HG03064 (cell line): ENCODE results near the gene AGR3.

Experiments
- ATAC-seq: cut with Tn5 transposase; IDR thresholded peaks from one replicate; pipeline ENCODE4 v1.9.1; 2021; ENCODE audit warnings: low read depth; ENCODE audit not compliant: unreplicated experiment

The AGR3 gene

DNA sequence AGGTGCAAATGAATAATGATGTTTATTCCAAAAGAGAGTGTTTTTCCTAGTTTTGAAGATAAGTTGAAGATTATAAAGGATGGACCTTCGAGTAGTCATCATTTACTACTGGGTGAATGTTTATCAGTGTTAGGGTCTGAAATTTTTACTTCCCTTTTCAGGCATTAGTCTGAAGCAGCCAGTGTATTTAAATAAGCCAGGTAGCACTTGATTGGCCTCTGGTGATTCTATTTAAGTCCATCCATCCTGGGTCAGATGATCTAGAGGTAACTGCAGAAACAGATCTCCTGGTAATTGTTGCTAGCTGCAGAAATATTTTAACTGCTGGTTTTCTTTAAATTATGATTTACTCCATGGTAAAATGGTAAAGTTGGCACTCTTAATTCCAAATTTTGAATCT is 42.9 kb downstream of the AGR3 start:
- no peak for ATAC-seq

DNA sequence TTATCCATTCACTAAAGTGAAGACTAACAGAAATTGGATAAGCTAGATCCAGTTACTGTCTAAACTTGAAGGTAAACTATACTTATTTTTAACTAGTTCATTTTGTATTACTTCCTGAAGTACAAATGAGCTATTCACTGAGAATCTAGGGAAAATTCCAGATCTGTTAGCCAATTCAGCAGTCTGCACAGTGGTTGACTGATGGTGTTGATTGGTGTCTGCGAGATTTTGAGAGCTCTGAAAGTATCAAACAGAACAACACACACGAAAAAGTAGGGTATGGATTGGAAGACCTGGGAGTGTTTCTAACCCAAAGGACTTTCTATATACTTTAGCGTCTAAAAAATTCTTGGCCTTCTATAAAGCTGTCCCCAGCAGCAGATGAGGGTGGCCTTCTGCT is 43.4 kb downstream of the AGR3 start:
- no peak for ATAC-seq

DNA sequence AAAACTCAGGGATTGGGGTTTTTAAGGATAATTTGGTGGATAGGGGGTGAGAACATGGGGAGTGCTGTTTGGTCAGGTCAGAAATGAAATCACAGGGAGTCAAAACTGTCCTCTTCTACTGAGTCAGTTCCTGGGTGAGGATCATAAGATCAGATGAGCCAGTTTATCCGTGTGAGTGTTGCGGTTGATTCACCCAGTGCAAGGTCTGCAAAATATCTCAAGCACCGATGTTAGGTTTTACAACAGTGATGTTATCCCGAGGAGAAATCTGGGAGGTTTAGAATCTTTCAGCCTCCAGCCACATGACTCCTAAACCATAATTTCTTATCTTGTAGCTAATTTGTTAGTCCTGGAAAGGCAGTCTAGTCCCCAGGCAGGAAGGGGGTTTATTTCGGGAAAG is 45.3 kb downstream of the AGR3 start:
- ATAC-seq: no peak

DNA sequence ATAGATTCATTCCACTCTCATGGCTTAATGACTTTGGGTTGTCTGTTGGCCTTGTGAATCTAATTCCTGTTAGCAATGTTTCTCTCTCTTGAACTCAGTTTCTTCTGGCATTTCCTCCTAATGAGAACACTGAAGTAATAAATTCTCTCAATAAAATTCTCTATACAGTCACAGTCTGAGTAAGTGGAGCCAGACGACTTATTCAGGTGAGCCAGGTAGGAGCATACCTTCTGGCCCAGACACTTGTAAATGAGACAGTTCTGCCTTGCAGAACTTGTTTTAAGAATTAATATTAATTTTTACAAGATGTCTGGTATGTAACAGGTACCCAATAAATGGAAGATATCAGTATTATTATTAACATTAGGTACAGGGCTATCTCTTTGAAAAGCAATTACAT is 48.4 kb downstream of the AGR3 start:
- ATAC-seq: no peak

DNA sequence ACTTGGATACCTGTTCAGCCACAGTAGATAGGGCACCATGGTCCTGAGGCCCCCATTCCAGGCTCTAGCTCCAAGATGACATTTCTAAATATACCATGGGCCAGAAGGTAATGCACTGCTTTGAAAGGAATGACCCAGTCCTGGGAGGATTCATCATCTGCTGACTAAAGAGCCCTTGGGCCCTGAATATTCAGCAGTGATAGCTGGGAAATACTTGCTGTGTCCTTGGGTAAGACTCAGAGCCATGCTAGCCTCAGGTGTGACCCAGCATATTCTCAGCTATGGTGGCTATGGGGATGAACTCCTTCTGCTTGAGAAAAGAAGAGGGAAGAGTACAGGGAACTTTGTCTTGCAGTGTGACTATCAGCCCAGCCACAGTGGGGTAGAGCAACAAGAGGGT is 55.7 kb downstream of the AGR3 start:
- no peak for ATAC-seq

DNA sequence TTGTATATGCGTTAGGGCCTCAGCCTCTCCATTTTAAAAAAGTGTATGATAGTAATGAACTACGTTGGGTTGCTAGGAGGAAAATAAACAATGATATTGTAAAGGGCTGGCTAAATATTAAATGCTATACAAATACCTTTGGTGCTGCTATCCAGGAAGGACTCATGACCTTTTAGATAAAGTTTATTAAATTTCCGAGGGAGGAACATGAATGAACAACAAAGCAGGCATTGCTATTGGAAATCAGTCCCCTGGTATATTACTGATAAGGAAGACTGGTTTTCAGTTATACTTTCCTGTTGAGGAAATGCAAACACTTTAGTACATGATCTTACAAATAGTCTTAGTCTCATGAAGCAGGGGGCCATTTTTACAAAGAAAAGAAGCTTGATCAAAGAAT is 59.8 kb downstream of the AGR3 start:
- ATAC-seq: no peak

DNA sequence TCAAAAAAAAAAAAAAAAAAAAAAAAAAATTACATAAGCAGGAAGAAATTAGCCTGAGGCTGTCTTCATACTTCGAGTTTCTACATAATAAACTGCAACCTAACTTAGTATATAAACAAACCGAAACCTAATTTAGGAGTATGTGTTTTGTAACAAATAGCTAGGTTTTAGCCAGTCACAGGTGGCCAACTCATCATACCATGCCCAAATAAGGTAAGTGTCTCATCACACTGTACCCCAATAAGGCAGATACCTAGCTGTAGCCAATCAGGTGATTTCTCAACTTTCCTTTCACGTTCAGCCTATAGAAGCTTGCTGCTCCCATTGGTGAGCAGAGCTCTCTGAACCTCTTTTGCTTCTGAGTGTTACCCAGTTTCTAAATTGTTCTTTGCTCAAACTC is 63.1 kb downstream of the AGR3 start:
- no peak for ATAC-seq

DNA sequence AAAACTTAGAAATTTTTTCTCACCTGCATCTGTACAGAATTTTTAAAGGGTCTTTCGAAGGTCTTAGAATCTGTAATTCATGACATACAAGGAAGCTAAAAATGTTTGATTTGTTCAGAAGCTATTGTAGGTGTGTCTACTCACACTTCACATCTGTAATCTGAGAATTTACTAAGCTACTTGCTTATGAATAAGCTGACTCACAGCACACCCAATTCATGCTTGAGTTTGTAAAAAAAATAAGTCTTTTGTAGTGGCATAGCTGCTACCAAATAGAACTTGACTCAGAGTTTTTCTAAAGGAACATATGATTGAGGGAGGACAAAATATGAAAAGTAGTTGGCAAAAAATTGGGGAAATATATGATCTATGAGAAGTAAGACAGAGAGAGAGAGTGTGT is 64.2 kb downstream of the AGR3 start:
- ATAC-seq: no peak

DNA sequence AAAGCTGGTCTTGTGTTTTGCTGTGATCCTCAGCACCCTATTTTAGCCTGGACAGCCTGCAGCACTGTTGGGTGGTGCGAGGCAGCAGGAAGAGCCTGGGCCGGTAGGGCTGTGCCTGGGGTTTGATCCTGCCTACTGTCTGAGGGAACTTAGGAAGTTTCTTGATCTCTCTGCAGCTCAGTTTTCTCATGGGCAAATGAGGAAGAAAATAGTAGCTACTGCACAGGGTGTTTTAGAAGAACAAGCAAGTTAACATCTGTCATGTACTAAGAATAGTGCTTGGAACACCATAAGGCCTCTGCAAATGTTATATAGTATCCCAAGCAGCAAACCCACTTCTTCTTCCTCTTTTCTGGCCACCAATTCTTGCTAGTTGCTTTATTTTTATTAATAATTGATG is 65.0 kb downstream of the AGR3 start:
- ATAC-seq: no peak

DNA sequence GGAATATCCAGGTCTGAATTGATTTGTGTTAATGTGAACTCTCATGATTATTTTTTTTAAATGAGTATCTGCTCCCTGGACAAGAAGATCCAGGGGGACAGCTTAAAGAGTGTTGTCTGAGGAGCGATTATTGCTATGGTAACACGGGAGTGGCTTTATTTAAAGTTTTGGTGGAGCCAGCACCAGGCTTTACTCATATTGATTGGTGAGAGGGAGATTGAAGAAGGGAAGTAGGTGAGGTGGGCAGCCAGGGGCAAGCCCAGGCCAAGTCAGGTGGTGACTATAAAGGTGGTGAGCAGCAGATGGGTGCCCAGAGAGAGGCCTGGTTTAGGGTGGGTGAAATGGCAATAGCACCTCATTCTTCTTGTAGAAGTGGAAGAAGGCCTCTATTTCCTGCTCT is 66.8 kb downstream of the AGR3 start:
- no peak for ATAC-seq

DNA sequence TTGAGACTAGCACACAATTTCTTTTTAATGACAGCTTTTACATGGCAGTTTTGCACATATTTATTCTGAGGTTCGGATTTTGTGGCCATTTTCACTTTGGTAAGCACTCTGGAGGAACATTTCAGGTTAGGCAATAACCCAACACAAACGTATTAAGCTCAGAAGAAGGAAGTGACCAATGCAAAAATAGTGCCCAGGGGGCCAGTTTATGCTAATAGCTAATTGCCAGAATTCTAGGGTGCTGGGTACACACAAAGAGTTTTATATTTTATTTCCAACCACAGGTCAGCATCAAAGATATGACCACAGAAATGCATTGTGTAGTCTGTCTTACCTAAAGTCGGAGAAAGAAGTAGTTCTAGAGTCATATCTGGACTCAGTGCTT is 68.6 kb downstream of the AGR3 start:
- no peak for ATAC-seq

DNA sequence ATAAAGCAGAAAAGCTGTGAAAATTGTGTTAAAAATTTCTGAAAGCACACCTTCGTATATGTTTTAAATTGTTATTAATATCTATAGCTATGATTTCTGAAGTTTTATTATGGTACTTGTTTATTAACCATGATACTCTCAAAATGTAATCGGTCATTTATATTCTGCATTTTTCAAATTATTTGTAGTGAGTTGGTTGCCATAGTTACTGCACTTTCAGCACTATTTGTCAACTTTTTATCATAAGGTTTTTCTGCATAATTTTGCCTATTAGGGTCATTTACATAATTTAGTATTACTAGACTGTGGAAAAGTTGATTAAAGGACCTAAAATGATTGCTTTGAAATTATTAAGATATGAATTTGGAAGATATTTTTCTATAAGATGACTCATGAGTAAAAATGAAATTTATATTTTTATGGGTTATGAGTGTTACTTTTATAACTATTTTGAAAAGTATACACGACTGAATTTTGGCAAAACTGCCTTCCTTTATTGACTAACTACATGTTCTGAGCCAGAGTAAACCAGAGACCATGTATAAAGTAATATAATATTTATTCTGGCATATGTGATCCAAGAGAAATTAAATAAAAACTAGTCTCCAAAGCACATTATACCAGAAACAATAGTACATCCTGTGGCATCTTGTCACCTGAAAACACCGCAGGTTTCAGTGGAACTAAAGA is 69.1 kb downstream of the AGR3 start:
- ATAC-seq: no peak

DNA sequence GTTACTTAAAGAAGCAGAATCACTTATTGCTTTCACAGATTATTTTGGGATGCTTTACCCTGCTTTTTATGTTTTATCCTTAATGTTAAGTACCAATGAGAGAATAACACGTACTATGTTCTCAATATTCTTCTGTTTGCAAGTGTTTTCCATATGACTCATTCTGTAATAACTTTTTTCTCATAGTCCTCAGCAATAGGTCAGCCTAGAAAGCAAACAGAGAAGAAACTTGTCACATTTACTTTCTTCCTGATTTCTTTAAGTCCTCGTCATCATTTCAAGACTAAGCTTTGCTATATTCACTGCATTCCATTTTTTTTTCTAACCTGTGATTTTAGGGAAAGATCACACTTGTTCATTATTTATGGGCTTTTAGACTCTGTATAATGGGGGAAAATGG is 70.2 kb downstream of the AGR3 start:
- no peak for ATAC-seq

DNA sequence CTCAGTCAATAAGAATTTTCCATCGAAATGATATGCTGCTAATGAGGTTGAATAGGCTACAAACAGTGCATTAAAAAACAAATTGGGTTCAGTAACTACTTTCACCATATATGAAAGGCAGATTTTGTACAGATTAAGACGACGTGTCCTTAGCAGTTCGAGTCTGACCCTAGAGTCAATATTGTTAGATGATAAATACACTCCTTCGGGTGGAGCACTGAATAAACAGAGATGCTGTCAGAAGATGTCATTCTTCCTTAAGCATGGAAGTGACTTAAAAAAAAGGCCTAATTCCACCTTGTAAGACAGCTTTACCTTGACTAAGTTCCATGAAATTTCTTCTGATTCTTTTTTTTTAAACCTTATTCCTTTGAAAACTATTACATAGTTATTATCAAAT is 71.2 kb downstream of the AGR3 start:
- no peak for ATAC-seq

DNA sequence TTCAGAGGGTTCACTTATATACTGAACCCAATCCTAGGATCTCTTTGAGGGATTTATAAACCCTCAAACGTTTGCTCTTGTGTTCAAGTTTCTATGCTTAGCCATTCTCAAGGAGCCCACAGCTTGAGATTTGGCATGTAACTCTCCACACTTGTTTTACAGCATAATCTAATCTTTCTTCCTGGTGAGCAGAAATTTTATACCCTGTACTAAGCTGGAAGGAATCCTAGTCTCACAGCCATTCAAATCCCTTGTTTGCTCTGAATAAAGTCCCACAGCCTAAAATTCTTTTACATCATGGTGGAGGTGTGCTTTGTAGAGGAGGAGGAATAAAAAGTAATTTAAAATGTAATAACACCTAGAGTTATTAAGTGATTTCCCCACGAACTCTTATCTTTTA is 71.7 kb downstream of the AGR3 start:
- no peak for ATAC-seq
